NCI-H146 treated with DMSO at 0.1 percent for 48 hours (cell line): ENCODE results near the gene FGGY.

Experiments used
- DNase-seq: peaks from one replicate; lab custom pipeline; 2025; ENCODE audit not compliant: unreplicated experiment; lab: John Stamatoyannopoulos, UW

The FGGY gene

DNA sequence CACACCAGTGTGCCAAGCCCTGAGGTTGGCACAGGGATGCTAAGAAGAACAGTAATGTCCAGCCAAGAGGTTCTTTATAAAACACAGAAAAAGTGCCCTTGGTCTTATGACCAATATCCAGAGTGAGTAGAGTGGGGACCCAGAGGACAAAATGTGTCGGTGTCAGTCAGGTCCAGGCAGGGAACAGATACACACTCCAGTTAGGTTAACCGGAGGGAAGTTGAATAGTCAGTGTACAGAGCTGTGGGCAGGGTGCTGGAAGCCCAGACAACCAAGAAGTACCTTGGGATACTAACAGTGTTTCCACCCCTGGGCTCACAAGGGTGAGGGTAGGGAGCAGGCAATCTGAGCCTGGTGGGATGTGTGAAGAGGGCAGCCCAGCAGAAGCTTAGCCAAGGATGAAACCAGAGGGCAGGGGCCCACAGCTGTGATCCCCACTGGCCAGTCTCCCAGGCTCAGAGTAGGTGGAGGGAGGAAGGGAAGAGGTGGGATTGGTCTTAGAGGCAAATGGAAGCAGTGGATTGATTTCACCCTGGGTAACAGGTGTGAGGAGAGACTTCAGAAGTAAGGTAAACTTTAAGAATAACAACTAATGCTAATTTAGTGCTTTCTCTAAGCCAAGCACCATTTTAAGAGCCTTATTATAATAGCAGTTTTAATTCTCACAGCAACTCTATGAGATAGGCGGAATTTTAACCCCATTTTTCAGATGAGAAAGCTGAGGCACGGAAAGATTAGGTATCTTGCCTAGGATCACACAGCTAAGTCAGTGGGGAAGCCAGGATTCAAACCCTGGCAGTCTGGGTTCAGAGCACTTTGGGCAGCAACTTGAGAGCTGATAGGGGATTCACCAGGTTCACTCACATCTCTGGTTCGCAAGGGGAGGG lies 374.4 kb downstream of the FGGY start:
- DNase-seq = no peak

GRCh38 chr1:59671953-59672305 lies 375.0 kb downstream of the FGGY start:
- DNase-seq = no peak

- no peak for DNase-seq
Measured at GRCh38 chr1:59672851-59673572, 376.1 kb downstream of the FGGY start.

- no peak for DNase-seq
Measured at GRCh38 chr1:59673573-59674450, 376.9 kb downstream of the FGGY start.

DNA sequence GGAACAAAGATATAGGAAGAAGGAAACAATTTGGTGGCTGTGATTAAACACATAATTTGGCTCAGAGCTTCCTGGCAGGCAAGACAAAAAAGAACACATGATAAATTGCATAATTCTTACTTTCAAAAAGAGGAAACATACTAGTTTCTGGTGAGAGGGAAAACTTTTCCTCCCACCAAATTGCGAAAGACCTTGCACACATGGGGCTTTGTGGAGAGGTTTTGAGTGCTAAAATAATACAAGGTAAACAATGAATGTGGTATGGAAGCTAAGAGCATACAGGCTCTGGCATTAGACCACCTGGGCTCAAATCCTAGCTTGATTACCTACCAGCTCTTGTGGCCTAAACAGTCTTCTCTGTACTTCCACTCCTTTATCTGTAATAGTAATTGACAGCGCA lies 377.7 kb downstream of the FGGY start:
- DNase-seq = no peak

- DNase-seq = no peak
Measured at GRCh38 chr1:59675936-59676335, 379.0 kb downstream of the FGGY start.

DNA sequence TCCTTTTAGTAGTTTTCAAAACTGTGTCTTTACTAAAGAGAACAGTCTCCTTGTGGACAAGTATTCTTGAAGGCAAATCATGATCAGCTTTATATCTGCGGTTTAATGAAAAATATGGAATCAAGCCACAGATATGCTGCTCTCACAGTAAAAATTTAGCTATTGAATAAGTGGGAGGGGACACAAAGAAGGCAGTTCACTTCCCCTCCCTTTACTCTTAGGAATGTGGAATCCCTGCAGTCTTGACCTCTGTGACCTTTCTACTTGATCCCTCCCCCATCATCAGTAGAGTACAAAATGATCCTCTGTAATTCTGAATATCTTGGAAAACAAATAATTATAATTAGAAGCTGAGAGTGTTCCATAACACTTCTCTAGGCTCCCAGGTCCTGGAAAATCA lies 381.1 kb downstream of the FGGY start:
- DNase-seq = no peak

DNA sequence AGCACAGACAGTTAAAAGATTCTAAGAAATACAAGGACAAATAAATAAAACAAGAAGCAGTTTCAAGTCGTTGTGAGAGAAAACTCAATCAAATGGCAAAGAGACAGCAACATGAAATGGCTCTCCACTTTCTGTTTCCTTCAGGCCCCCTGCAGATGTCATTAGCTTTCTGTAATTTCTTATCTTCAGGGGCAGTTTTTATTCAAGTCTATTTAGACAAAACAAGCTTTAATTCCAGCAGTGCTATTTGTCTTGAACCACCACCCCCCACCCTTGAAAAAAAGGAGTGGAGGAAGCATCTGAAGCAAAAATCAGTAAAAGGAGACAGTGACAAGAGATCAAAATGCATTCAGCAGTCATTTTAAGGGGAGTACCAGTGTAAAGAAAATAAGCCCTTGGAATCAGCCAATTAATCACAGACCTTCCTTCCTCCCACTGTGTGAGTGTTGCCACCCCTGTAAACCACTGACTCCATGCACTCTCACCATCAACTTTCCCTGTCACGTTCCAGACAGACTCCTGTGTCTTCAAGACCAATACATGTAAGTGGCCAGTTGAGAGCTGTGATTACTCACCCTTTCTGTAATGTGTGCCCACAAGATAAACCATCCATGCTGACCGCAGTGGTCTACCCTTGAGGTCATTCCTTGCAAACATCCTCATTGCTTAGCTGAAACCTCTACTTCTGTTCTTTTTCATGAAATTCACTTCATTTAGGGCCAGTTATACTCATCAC lies 381.8 kb downstream of the FGGY start:
- DNase-seq = no peak

- no peak for DNase-seq
Measured at GRCh38 chr1:59680044-59680443, 383.1 kb downstream of the FGGY start.

DNA sequence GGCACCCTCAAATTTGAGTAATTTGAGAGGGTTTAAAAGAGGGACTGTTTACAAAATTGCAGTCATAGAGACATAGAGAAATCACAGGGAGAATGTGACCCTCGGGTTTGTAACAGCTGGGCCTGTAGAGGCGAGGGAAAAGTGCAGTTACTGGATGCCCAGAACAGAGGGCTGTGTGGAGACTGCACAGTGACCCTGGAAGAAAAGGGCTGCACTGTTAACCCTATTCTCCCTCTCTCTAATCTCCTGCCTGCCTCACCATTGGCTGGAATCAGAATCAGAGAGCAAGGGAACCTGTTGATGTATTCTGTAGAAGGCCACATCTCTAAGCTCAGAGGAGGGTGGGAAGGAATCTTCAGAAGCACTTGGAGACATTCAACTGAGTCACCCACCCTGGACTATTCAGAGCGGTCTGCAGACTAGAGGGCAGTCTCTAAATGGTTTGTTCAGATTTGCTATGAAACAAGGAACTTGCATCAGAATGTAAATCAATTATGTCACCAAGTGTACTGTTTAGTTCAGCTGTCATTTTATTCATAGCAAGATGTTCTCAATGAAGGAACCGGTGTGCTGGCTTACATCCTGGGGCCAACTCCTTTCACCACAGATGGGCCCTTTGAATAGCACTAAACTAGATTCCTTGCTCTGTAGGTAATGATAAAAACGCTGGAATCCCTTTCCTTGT lies 385.6 kb downstream of the FGGY start:
- no peak for DNase-seq

- no peak for DNase-seq
Measured at GRCh38 chr1:59683197-59683596, 386.3 kb downstream of the FGGY start.

- DNase-seq = no peak
Measured at GRCh38 chr1:59684698-59685097, 387.8 kb downstream of the FGGY start.

GRCh38 chr1:59685101-59685500 lies 388.2 kb downstream of the FGGY start:
- DNase-seq = no peak

- no peak for DNase-seq
Measured at GRCh38 chr1:59685666-59686065, 388.8 kb downstream of the FGGY start.

DNA sequence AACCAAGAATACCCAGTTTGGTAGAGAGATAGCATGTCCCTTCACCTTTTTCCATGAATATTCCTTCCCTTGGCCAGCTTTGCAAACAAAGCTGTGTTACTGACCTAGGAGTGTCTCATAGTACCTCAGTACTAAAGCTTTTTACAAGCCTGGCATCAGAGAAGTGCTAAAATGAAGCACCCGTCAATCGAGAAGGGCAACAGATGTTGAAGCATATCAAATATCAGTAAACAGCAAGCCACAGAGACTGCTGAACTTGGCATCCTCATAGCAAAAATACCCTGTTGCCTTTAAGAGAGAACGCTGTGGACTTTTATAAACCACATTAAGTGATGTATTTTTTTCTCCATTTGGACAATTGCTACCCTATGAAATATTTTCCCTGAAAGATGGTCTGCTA lies 389.3 kb downstream of the FGGY start:
- DNase-seq = no peak

DNA sequence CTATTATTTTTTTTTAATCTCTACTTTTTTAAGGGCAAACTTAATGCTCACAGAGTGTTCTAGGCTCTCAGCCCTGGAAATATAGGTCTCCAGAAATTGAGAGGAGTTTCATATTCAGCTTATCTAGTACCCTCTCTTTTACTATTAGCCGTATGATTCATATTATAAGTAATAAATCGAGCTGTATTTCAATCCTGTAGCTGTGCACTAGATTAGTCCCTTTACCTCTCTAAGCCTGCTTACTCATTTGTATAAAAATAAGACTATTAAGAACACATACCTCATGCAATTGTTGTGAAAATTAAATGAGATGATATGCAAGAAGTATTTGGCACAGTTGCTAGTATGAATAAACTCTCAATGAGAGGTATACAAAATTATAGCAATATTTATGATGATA lies 389.7 kb downstream of the FGGY start:
- no peak for DNase-seq

DNA sequence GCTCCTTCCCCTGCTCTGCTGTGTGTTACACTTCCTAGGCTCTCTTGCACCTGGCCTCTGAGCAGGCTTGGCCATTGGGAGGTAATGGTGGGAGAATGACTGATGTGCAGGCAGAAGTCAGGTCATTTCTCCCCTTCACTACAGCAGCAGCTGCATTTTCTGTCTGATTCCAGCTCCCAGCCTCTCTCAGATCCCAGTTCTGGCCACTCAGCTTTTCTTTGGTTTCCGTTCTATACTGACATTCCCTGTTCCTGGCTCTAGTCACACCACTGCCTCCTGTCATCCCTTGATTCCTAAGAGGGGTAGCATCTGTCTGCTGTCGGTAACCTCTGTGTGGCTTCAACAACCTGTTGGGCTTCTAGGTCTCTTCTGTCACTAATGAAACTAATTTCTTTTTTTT lies 390.2 kb downstream of the FGGY start:
- DNase-seq = no peak

DNA sequence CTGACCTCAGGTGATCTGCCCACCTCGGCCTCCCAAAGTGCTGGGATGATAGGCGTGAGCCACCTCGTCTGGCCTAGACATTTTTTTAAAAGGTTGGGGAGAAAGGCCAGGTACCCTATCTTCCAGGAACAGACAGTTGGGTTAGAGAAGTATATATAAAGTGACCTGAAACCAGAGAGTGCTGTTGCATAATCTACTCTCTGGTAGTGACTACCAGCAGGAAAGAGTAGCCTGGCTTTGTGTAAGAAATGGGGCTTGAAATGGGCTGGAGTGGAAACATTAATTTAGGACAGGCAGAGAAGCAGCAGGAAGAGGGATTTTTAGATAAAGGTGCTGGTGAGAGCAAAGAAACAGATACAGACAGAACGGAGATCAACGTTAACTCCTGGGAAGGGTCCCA lies 392.1 kb downstream of the FGGY start:
- no peak for DNase-seq

DNA sequence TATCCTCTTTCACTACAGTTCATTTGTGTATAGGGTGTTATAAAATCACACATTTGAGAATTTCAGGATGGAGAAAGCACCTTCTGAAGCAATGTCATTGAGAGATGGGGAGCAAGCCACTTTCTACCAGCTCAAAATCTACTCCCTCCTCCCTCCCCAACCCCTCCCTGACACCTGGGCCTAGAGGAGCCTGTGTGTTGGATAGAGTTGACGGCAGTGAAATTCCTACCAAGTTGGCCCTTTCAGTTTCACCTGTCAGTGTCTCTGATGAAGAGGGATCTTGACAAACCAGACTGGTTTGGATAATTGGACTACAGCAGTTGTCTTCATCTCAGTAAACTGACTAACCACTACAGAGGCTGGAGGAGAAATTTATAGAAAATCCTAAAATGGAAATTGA lies 392.8 kb downstream of the FGGY start:
- no peak for DNase-seq

- no peak for DNase-seq
Measured at GRCh38 chr1:59690171-59690930, 393.5 kb downstream of the FGGY start.
